Measurements from ENCODE around the gene CACNA2D1. TPM values are rescaled to one million over a fixed set of nuclear protein-coding genes. Genes with fewer than 3 reads are reported as not detected.

Gene CACNA2D1
- total and polyA plus RNA-seq, 7 donors, result 0.23 to 115 (median 59.7) TPM

GRCh38 chr7:82202107-82202506 is 241.5 kb downstream of the CACNA2D1 start:
- Histone ChIP-seq H3K36me3 (no peaks in the 10 kb centered on the region), H3K4me3 (no peak overlapping the region), H3K27me3 (no peaks in the 10 kb centered on the region), H3K9me3 (no peaks in the 10 kb centered on the region), H3K27ac (no peak overlapping the region), H3K4me1 (no peaks in the 10 kb centered on the region)
- 91 to 95% methylated on average over 13 of the region's 13 CpGs for WGBS, 2 donors
- DNase-seq, result no peak
- intact Hi-C loops (cut with DNase I), result no loop called here
- TF ChIP-seq CTCF (IDR thresholded peaks at IDR 0.05), result no peak
- TF ChIP-seq POLR2AphosphoS5 (IDR thresholded peaks at IDR 0.05), result no peak
- no peak for TF ChIP-seq POLR2A (IDR thresholded peaks at IDR 0.05)
- no peak for TF ChIP-seq EP300 (IDR thresholded peaks at IDR 0.05)

- Histone ChIP-seq H3K27me3 (no peaks in the 10 kb centered on the region), H3K27ac (no peak overlapping the region), H3K4me1 (peaks cover 0 to 13% (median 0%) of the 10 kb centered on the region in 4 donors), H3K4me3 (no peak overlapping the region), H3K9me3 (no peaks in the 10 kb centered on the region), H3K36me3 (no peaks in the 10 kb centered on the region)
- intact Hi-C loops (cut with DNase I), result no loop called here
- no peak for DNase-seq
- WGBS, 2 donors, result 86 to 93% methylated on average over 2 of the region's 2 CpGs
- no peak for TF ChIP-seq POLR2AphosphoS5 (IDR thresholded peaks at IDR 0.05)
- no peak for TF ChIP-seq POLR2A (IDR thresholded peaks at IDR 0.05)
- no peak for TF ChIP-seq CTCF (IDR thresholded peaks at IDR 0.05)
- no peak for TF ChIP-seq EP300 (IDR thresholded peaks at IDR 0.05)
These were observed 243.0 kb downstream of the CACNA2D1 start for GRCh38 chr7:82200601-82201000.

GRCh38 chr7:82194016-82194643 is 249.4 kb downstream of the CACNA2D1 start:
- no peak for DNase-seq
- Histone ChIP-seq H3K27ac (no peak overlapping the region), H3K36me3 (no peaks in the 10 kb centered on the region), H3K4me1 (peaks cover 0 to 15% (median 0%) of the 10 kb centered on the region in 4 donors), H3K4me3 (no peak overlapping the region), H3K9me3 (no peaks in the 10 kb centered on the region), H3K27me3 (no peaks in the 10 kb centered on the region)
- intact Hi-C loops (cut with DNase I), result no loop called here
- 37 to 70% methylated on average over 3 of the region's 3 CpGs for WGBS, 2 donors
- TF ChIP-seq POLR2AphosphoS5 (IDR thresholded peaks at IDR 0.05), result no peak
- no peak for TF ChIP-seq EP300 (IDR thresholded peaks at IDR 0.05)
- no peak for TF ChIP-seq POLR2A (IDR thresholded peaks at IDR 0.05)

- WGBS, 2 donors, result 78 to 88% methylated on average over 2 of the region's 2 CpGs
- DNase-seq, result no peak
- Histone ChIP-seq H3K27me3 (no peaks in the 10 kb centered on the region), H3K36me3 (no peaks in the 10 kb centered on the region), H3K9me3 (no peaks in the 10 kb centered on the region), H3K4me3 (no peak overlapping the region), H3K27ac (no peak overlapping the region), H3K4me1 (no peaks in the 10 kb centered on the region)
- intact Hi-C loops (cut with DNase I), result no loop called here
- TF ChIP-seq EP300 (IDR thresholded peaks at IDR 0.05) (no peak), POLR2AphosphoS5 (IDR thresholded peaks at IDR 0.05) (no peak), POLR2A (IDR thresholded peaks at IDR 0.05) (no peak), CTCF (IDR thresholded peaks at IDR 0.05) (no peak)
These were observed 254.9 kb downstream of the CACNA2D1 start for GRCh38 chr7:82188636-82189035.

- TF ChIP-seq EP300 (IDR thresholded peaks at IDR 0.05) (no peak), POLR2A (IDR thresholded peaks at IDR 0.05) (no peak), POLR2AphosphoS5 (IDR thresholded peaks at IDR 0.05) (no peak), CTCF (IDR thresholded peaks at IDR 0.05) (no peak)
- H3K27ac ChIP-seq, result no peak overlapping the region
- H3K4me1 ChIP-seq, result no peaks in the 10 kb centered on the region
- H3K9me3 ChIP-seq, result no peaks in the 10 kb centered on the region
- no peak for DNase-seq
- no peak overlapping the region for H3K4me3 ChIP-seq
- intact Hi-C loops (cut with DNase I), result no loop called here
- 81 to 88% methylated on average over 2 of the region's 2 CpGs for WGBS, 2 donors
- no peaks in the 10 kb centered on the region for H3K27me3 ChIP-seq
- no peaks in the 10 kb centered on the region for H3K36me3 ChIP-seq
These were observed 258.1 kb downstream of the CACNA2D1 start for GRCh38 chr7:82185443-82185842.
